ENCODE data around the gene TOR4A. TPM values are rescaled to one million over a fixed set of nuclear protein-coding genes. Genes with fewer than 3 reads are reported as not detected.
"Not testable (repeated sequence)": the region's sequence is repeated elsewhere in the genome, so short reads cannot be mapped to it uniquely, and the experiment has no call there.

Gene TOR4A
- total RNA-seq, 1 donor from 2014 or later, result 42.1 TPM

DNA sequence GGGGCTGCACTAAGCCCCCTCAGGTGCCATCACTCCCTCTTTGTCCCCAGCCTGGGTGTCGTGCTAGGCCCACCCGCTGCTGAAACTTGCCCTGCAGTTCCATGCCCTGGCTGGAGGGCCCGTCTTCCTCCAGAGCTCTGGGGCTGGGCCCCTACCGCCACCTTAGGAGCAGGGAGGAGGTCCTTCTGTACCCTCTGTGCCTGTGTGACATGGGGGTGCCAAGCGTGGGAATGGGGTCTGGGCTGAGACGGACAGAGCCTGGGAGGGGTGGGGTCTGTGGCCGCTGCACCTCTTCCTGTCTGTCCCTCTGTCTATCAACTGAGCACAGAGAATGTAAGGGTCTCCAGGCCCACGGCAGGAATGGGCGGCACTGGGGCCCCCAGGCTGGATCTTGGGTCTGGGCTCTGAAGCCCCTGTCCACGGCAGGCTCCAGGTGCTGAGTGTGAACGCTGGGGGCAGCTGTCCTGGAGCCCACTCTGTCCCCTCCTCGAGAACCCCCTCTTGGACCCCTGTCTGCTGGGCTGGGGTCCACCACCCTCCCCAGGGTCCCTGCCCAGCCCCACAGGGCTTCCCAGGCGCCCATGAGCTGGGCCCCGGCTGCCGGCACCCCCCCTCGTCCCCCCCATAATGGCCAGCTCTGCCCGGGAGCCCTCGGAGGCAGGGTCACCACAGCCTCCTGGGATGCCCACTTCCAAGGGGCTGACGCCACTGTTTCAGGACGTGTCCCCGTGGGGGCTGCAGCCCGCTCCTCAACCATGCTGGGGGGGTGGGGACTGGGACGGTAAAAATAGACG, 40.4 kb downstream of the TOR4A start:
- DNase-seq (ENCODE audit: low read depth), result no peak

GRCh38 chr9:137318602-137319001, 41.1 kb downstream of the TOR4A start:
- no peak for DNase-seq (ENCODE audit: low read depth)

DNA sequence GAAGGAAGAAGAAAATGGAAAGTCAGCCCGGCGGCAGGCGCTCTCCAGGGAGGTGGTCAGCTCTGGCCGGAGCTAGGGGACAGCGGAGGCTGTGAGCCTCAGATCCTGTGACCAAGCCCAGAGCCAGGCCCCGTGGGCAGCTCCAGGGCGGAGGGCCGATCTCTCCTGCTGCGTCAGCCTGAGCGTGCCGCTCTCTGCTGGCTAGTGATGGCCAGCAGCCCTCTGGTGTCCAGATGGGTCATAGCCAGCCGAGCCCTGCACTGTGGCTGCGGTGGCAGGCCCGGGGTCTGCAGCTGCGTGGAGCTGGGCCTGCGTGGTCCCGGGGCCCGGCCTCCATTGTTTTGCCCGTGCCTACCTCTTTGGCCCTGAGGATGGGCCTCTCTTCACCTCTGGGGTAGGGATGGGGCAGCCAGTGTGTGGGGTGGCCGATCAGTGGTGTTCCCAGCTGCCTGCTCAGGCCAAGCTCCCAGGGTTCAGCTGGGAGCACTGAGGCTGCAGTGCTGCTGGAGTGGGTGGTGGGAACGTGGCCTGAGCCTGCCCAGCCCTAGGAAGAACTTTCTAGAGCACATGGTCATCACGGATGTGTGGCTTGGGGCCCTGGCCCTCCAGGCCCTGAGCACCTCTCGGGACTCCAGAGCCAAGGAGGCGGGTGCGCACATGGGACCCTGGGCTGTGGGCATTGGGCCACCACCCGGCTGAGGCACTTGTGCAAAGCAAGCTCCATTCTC, 41.6 kb downstream of the TOR4A start:
- no peak for DNase-seq (ENCODE audit: low read depth)

GRCh38 chr9:137319739-137320551, 42.4 kb downstream of the TOR4A start:
- DNase-seq (ENCODE audit: low read depth), result no peak

DNA sequence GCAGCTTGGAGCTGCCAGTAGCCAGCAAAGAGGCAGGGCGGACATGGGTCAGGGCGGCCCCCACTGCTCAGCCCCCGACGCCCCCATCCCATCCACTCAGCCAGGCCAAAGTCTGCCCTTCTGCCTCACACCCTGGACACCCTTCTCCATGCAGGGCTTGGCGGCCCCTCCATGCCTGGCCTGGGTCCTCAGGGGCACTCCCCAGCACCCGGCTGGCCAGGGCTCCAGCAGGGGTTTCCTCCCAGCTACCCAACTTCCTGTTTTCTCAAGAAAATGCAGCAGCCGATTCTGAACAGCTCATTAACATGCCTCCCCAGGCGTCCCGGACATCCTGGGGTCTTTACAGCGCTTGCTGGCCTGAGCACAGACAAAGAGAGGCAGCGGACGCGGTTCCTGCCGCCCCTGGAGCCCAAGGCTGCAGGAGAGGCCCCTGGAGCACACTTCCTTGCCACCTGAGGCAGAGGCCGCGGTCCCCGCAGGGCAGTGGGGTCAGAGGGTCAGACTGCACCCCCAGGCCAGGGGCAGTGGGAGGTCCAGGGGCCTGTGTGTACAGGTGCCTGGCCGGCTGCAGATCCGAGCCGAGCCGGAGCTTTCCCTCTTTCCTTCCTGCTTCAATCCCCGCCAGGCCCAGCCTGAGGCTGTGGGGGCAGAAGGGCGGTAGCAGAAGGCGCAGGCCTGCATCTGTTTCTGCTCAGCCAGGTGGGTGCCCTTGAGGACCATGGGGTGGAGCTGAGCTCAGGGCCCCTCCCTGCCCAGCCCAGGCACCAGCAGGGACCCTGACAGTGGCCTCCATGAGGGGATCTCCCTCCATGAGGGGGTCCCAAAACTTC, 43.2 kb downstream of the TOR4A start:
- DNase-seq (ENCODE audit: low read depth), result no peak

- no peak for DNase-seq (ENCODE audit: low read depth)
Observed at GRCh38 chr9:137321726-137322361, 44.3 kb downstream of the TOR4A start.

GRCh38 chr9:137323531-137324331, 46.2 kb downstream of the TOR4A start:
- DNase-seq (ENCODE audit: low read depth), result no peak

- no peak for DNase-seq (ENCODE audit: low read depth)
Observed at GRCh38 chr9:137325124-137325523, 47.6 kb downstream of the TOR4A start.

DNA sequence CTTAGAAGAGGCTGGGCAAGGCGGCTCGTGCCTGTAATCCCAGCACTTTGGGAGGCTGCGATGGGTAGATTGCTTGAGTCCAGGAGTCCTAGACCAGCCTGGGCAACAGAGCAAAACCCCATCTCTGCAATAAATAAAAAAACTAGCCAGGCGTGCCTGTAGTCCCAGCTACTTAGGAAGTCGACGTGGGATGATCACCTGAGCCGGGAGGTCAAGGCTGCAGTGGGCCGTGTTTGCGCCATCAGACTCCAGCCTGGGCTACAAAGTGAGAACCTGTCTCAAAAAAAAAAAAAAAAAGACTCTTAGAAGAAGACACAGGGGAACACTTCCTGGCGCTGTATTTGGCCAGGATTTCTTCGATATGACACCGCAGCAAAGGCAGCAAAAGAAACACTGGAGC, 48.3 kb downstream of the TOR4A start:
- DNase-seq (ENCODE audit: low read depth), result no peak

- DNase-seq (ENCODE audit: low read depth), result no peak
Observed at GRCh38 chr9:137326445-137327065, 49.0 kb downstream of the TOR4A start.

DNA sequence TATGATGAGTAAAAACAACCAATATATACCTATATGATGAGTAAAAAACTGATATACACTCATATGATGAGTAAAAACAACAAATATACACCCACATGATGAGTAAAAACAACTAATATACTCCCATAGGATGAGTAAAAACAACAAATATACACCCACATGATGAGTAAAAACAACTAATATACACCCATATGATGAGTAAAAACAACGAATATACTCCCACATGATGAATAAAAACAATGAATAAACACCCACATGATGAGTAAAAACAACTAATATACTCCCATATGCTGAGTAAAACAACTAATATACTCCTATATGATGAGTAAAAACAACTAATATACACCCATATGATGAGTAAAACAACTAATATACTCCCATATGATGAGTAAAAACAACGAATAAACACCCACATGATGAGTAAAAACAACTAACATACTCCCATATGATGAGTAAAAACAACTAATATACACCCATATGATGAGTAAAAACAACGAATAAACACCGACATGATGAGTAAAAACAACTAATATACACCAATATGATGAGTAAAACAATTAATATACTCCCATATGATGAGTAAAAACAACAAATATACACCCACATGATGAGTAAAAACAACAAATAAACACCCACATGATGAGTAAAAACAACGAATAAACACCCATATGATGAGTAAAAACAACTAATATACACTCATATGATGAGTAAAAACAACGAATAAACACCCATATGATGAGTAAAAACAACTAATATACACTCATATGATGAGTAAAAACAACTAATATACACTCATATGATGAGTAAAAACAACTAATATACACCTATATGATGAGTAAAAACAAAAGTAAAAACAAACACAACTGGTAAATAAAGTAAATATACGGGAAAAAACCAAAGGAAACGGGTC, 50.4 kb downstream of the TOR4A start:
- DNase-seq (ENCODE audit: low read depth), result peak; percentile 12

GRCh38 chr9:137329590-137329989, 52.1 kb downstream of the TOR4A start:
- DNase-seq (ENCODE audit: low read depth), result not testable (repeated sequence)

GRCh38 chr9:137330689-137331088, 53.2 kb downstream of the TOR4A start:
- no peak for DNase-seq (ENCODE audit: low read depth)

- DNase-seq (ENCODE audit: low read depth), result no peak
Observed at GRCh38 chr9:137331929-137332328, 54.4 kb downstream of the TOR4A start.

All from renal cortical epithelial cell (primary cell).